ENCODE data around the gene RPL7L1. TPM values are rescaled to one million over a fixed set of nuclear protein-coding genes. Genes with fewer than 3 reads are reported as not detected.

RPL7L1 gene
- 168 and 177 TPM in 2 replicates for total RNA-seq

GRCh38 chr6:42879372-42880239 is at the start of gene RPL7L1:
RPL7L1 (plus strand) TSS chr6:42879616; CDS start chr6:42879911, 295 bp downstream.

GRCh38 chr6:42915732-42916131 is 36.3 kb downstream of the RPL7L1 start, which contains the start of gene PTCRA:
PTCRA (plus strand) TSS chr6:42916053; CDS start chr6:42916070, 17 bp downstream.

GRCh38 chr6:42928986-42929820 is 49.8 kb downstream of the RPL7L1 start, which contains the start of gene CNPY3:
CNPY3 (plus strand) TSS chr6:42929480; CDS start chr6:42929571, 91 bp downstream.

Other genes with a start within 250 kb of the RPL7L1 start
- gene PRPH2, start 157.0 kb upstream of the RPL7L1 start, total RNA-seq = not detected in 2 replicates
- 28.7 and 44.1 TPM in 2 replicates for gene TBCC, start 133.5 kb upstream of the RPL7L1 start, total RNA-seq
- 2.7 and 5.3 TPM in 2 replicates for gene BICRAL, start 97.6 kb upstream of the RPL7L1 start, total RNA-seq
- gene PTCRA, start 36.4 kb downstream of the RPL7L1 start, total RNA-seq = not detected in 2 replicates
- gene CNPY3, start 49.9 kb downstream of the RPL7L1 start, total RNA-seq = 16.2 and 28.2 TPM in 2 replicates
- gene GNMT, start 81.1 kb downstream of the RPL7L1 start, total RNA-seq = not detected in 2 replicates
- gene PEX6, start 99.6 kb downstream of the RPL7L1 start, total RNA-seq = 51.1 and 68.4 TPM in 2 replicates
- 23.7 and 30.6 TPM in 2 replicates for gene PPP2R5D, start 105.0 kb downstream of the RPL7L1 start, total RNA-seq
- 47.1 and 65.3 TPM in 2 replicates for gene MEA1, start 134.3 kb downstream of the RPL7L1 start, total RNA-seq
- gene KLHDC3, start 134.6 kb downstream of the RPL7L1 start, total RNA-seq = 66.0 and 67.8 TPM in 2 replicates
- gene RRP36, start 142.0 kb downstream of the RPL7L1 start, total RNA-seq = 86.3 and 110 TPM in 2 replicates
- 19.2 and 23.6 TPM in 2 replicates for gene CUL7, start 174.2 kb downstream of the RPL7L1 start, total RNA-seq
- 13.5 and 19.6 TPM in 2 replicates for gene MRPL2, start 179.8 kb downstream of the RPL7L1 start, total RNA-seq
- gene KLC4, start 180.0 kb downstream of the RPL7L1 start, total RNA-seq = 10.6 and 11.7 TPM in 2 replicates
- gene PTK7, start 196.7 kb downstream of the RPL7L1 start, total RNA-seq = 63.7 and 121 TPM in 2 replicates

Data from tracheal epithelial cell (primary cell).